Activated CD4-positive, alpha-beta T cell treated with anti-CD3 and anti-CD28 coated beads, Interleukin-2, amount 50 U/mL, for 48 hours (primary cell): ENCODE data around the gene ALPK1.
"Not testable (repeated sequence)": the region's sequence is repeated elsewhere in the genome, so short reads cannot be mapped to it uniquely, and the experiment has no call there.

Experiments
- DNase-seq, 2 experiments: peaks; one replicate each; pipeline ENCODE4 v3.0.0-alpha.2; 2020

ALPK1 gene

DNA sequence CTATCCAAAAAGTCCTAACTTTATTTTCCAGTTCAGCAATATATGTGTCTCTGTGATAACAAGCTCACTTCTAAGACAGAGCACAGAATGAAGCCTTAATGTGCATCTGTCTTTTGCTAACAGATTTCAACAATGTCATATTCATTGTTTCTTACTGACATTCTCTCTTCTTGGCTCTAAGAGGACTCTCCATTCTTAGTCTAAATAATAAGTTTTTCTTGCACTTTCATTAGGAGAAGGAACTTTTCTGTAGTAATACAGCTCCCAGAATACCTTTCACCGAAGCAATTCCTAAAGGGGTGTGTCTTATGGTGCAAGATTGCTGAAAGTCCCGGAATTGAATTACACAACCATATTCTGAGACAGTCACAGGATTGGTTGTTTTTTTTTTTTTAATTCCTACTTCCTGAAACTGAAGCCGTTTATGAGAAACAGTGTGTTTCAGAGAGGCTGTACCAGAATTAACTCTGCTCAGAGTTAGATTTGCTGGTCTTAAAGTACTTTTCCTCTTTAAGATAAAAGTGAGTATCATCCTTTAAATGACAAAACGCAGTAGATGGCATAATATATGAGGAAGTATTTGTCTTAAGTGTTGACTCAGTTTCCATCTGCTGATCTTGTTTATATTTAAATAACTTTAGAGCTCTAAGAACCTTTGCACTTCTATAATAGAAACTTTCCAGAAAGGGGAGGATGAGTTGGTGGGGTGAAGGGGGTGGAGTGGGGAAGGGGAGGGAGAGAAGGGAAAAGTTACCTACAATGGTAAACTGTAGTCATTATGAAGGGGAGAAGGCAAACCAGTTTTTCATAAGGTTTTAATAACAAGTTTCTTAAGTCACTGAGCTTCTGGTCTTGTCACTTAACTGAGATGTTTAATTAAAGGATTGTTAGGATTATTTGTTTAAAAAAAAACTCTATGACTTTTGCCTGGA lies at the start of gene ALPK1:
ALPK1 (plus strand) TSS at position 421 of the 932 bp plus-strand sequence.
- DNase-seq = no peak

DNA sequence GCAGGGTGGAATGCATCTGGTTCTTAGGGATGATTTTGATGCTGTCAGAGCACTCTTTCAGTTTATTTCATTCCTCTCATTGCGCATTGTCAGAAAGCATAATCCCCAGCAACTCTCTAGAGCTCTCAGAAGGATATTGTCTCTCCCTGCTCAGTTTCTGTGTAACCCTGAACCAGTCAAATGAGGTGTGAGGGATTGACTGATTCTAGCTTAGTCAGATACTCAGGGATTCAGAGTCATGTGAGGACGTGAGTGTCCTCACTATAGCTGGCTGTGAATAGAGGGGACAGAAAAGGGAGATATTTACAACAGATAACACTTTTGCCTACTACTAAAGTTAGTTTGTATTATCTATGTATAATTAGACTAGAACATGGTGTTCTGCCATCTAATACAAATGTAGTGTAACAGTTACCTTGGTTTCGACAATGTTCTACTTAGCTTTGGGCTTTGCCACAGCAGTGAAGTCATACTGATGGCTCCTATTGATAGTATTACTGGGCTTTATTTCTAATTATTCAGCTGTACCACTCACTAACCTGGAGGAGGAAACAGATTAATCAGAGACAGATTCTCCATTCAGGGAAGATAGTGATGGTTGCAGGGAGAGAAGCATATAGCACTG lies 46.0 kb upstream of the ALPK1 start:
- DNase-seq = no peak

DNA sequence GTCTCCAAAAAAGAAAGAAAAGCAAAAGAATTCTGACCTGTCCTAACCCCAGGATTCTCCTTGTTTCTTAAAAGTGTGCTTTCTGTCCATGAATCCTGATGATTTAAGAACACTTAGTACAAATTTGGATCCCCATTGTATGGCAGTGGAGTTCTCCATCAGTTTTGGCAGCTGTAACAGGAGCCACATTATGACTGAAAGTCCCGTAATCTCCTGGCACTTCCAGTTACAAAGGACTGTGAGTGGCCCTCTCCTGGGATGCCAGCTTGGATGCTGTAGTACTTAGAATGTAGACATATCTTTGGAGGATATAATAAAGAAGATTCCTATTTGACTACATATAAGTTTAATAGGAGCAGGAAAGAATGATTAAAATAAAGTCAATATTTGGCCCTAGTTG lies 44.9 kb upstream of the ALPK1 start:
- no peak for DNase-seq

DNA sequence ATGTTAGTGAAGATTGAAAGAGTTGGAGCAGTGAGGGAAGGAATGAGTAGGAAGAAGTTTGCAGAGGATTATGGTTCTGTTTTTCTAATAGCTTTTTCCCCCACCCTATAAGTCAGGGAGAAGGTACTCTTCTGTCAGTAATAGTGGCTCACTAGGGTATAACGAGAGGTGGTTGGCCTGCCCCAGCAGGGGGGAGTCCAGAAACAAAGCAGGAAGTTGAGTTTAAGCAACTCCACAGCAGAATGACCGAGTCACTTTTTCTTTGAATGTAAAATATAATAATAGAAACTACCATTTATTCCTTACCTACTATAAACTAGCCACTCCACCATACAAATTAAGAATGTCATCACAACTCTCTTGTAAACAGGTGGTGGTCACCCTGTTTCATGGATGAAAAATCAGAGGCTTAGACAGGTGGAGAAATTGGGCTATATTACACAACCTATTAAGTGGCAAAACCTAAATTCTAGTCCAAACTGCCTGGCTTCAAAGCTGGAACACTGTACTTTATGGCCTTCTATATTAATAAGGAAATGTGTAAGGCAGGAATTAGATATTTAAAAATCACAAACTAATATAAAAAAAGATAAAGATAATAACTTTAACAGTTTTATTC lies 43.7 kb upstream of the ALPK1 start:
- no peak for DNase-seq

DNA sequence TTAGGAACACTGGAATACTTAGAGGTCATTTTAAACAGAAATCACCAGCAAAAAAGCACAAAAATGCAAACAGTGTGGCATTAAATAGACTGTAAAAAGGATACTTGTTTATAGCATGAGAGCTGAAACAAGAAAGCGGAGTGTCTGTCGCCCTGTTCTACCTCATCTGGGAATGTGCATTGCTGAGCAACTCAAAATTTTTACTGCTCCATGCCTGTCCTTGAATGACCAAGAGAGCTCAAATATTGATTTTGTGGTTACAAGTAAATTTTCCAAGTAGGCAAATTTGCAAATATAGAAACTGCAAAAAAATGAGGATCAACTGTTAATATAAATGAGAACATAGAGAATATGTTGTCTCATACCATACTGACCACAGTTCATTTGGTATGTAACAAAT lies 40.1 kb upstream of the ALPK1 start:
- DNase-seq = no peak

DNA sequence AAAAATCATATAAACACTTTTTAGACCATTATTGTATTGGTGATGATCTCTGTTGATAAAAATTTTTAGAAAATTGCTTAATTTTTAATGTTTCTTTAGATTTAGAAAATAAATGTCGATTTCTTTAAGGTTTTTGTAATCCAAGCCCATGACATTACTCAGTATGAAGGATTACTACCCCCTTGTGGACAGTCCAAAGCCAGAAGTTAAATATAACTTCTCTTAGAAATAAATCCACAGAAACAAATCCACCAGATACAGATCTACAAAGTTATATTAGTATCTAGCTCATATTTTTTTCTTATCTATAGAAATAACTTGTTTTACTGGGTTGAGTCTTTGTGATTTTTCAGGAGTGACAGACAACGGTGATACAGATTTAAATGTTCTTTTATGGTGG lies 30.3 kb upstream of the ALPK1 start:
- no peak for DNase-seq

DNA sequence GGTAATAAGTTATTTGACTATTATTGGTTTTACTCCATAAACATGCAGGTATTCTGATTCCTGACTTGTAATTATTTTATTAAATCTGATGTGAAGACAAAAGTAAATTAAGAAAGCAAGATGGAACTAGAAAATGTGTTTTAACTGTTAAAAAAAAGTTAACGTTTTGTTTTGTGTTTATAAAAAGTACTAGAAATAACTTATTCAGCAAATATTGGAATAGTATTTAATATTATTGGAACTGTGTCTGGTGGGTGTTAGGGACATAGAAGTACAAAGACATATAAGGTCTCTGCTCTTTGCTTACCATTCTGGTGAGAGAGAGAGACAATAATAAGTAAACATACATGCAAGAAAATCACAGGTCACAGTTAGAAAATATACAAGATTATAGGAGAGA lies 27.1 kb upstream of the ALPK1 start:
- no peak for DNase-seq

DNA sequence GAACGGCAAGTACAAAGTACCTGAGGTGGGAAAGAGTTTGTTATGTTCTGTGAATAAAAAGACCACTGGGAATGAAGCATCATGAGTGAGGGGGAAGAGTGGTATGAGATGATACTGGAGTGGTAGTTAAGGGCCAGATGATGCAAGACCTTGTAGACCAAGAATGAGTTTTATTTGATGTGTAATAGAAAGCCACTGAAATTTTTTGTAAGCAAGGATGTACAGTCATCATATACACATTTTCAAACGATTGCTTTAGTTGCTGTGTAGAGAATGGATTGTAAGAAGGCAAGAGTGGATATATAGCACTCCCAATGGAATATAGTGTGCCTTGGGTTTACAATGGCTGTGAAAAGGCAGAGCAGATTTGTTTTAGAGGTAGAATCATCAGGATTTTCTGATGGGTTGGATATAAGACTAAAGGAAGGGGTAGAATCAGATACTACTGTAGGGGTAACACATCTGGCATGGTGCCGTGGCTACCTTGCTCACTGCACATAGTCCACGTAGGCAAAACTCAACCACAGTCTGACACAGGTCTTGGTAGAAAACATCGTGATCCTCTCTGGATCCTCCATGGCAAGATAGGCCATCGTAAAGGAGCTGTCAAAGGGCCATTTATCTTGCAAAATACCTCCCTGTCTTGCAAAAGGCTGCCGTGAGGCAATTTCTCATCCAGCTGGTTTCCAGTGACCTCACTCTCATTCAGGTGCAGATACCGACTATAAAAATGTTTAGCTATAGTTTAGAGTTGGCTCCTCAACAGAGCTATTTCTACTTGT lies 26.3 kb upstream of the ALPK1 start:
- DNase-seq = no peak

DNA sequence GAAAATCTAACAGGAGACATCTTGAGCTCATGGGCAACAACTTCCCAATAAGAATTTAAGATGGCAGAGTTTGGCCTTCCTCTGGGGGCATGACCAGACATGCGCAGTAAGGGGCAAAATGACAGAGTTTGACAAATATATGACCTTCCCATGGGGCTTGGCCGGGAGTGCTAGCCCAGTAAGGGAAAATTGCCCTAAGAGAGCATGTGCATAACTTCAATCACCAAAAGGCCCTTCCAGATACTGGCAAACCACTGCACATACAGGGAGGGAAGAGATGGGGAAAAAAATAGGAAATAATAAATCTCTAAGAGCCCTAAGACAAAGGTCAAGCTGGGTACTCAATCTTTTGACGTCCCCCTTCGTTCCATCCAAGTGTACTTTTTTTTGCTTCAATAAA lies 24.9 kb upstream of the ALPK1 start:
- DNase-seq = no peak

DNA sequence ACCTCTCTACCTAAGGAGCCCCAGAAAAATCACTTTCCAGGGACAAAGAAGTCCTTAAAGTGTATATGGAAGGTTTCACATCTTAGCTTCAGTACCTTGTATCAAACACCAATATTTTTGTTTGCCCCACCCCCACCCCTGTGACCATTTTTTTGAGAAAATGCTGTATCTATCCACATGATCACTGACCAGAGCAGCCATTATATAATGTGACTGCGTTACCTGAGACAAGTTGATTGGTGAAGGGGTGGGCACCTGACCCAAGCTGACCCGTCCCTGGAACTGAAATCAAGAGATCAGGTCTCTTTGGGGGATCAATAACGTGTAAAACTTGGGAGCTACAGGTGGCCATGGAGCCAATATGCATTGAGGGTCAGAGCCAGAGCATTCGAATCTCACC lies 22.2 kb upstream of the ALPK1 start:
- no peak for DNase-seq

DNA sequence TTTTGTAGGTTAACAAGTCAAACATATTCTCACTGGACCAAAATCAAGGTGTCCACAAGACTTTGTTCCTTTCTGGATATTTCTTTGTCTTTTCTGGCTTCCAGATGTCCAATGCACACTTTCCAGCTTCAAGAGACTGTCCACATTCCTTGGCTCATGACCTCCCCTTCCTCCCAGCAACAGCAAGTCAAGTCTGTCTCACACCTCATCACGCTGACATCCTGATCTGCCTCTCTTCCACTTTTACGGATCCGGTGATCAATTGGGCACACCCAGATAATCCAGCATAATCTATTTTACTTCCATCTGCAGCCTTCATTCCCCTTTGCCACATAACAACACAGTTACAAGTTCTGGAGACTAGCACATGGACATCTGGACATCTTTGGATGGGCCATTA lies 21.1 kb upstream of the ALPK1 start:
- DNase-seq = no peak

DNA sequence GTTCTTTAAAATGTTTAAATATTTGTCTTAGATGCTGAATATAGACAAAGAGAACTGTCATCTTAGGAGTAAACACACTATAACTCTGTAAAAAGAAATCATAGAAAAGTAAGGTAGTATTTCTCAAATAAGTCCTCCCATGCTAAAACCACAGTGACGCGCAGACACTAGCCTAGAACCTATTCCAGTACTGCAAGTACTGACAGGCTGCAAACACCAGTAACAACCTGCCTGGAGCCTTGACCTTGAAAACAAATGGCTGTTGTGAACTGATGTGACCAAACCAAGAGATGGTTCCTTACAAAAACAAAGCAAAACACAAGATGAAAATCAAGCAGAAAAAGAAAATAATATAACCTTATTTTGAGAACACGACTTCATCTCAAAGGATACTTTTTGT lies 19.9 kb upstream of the ALPK1 start:
- no peak for DNase-seq

DNA sequence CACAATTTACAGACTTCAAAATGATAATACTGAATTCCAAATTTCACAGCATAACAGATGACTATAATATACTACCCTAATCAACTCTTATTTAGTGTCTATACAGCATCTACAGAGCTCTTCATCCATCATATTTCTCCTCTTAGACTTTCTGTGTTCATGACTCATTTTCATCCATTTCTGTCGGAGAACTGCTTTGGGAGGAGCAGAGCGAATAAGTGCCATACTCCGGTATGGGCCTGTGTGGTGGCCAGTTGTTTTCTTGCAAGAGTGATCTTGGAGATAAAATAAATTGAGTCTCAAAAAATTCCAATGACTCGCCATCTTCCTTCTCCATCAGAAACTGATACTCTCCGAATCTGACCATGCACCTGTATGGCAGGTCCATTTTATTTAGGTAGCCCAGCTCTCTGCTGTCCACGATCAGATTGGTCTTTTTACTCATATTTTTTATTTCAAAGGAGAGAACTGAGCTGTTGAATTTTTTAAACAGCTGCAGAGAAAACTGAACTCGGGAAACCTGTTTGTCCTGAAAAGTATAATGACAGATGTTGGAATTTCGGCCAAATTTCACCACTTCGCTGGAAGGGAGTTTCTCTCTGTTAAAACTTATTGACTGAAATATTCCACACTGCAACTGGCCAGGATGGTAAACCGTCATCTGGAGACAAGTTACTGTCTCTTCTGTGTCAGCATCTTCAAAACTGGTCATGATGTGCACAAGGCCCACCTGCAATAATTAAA lies 19.3 kb upstream of the ALPK1 start:
- DNase-seq = no peak

DNA sequence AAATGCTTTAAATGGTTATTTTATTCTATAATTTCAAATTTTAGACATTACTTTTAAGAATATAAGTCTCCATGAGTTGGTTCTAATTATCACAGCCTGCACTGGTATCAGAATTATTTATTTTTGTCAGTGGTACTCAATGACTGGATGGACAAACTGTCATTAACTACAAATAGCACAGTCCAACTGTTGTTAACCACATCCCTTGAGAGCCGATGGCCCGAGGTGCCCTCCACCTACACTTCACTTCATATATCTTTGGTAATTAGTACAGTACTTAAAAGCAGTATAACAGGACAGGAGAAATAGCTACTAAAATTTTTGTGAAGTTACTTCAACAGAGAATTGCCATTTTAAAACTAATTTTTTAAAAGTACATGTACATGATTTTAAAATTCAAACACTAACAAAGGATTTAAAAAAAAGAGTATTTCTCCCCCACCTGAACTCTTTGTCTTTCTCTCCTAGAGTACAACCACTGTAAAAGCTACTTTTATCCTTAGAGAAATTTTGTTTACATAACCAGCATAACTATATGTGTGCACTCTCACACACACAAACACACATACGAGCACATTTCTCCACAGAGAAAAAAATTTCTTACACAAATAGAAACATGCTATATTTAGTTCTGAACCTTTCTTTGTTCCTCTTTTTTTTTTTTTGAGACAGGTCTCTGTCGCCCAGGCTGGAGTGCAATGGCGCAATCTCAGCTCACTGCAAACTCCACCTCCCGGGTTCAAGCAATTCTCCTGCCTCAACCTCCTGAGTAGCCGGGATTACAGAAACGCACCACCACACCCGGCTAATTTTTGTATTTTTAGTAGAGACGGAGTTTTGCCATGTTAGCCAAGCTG lies 17.9 kb upstream of the ALPK1 start:
- no peak for DNase-seq

DNA sequence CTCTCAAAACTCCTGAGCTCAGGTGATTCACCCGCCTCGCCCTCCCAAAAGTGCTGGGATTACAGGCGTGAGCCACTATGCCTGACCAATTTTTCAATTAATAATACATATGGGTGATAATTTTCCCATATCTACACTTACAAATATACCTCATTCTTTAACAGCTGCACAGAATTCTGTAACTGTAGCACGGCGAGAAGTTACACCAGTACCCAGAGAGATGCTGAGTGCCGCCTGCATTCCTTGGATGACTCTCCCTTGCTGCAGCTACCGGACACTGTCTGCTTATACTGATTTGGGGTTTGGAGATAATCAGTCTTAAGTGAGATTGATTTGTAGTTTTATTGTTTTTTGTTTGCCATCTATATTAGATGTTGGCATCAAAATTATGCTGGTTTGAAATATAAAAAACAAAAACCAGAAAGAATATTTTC lies 17.3 kb upstream of the ALPK1 start:
- no peak for DNase-seq

DNA sequence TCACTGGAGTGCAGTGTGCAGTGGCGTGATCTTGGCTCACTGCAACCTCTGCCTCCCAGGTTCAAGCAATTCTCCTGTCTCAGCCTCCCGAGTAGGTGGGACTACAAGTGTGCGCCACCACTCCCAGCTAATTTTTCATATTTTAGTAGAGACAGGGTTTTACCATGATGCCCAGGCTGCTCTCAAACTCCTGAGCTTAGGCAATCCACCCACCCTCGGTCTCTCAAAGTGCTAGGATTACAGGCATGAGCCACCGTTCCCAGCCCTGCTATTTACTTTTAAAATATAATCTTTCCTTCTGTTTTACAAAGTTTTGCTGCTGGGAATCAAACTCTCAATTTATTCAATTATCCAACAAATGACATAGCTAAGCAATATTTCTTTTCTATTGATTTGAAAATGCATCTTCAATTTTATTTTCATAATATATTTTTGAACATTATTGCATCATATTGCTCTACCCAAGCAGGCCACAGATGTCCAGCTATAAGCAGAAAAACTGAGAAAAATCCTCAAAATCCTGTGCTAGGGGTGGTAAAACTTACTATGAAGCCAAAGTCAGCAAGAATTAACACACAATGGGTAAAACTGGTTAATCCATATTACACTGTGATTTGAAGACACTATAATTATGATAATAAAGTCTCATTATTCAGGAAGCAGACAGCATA lies 16.6 kb upstream of the ALPK1 start:
- no peak for DNase-seq

DNA sequence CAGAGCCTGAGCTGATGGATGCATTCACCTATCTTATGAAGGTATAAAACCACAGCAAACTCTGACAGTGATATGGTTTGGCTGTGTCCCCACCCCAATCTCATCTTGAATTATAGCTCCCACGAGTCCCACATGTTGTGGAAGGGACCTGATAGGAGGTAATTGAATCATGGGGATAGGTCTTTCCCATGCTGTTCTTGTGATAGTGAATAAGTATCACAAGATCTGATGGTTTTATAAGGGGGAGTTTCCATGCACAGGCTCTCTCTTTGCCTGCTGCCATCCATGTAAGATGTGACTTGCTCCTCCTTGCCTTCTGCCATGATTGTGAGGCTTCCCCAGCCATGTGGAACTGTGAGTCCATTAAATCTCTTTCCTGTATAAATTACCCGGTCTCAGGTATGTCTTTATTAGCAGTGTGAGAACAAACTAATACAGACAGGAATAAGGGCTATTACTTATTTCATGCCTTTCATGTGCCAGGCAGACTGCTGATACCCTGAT lies 15.2 kb upstream of the ALPK1 start:
- DNase-seq = not testable (repeated sequence)

DNA sequence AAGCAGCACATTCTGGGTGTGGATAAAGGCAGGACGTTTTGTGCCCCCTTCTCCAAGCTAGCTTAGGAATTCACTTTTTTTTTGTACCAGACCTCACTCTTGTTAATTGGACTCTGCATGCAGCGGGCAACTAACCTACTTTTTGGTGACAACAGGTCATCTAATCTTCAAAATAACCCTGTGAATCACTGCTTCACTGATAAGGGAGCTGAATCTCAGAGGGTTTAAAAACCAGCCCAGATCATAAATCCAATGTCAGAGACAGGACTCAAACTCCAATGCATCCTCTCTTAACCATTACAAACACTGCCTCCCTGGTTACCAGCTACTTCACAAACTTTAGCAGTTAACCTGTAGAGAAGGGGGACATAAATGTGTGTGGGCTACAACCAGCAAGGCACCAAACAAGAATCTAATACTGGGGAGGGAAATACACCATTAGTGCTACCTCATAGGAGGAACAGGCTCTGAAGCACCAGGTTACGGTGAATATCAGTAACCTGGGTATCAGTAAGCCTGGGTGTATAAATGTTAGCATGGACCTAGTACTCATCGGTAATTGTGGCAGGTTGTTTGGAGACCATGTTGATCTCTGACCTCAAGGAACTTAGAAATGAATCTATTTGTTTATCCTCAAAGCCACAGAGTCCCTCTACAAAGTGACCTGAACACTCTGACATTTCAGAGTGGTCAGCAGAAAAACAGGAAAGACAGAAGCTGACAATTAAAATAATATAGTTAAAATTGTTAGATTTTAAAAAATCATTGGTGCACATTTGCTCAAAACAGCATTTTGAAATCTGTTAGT lies 14.1 kb upstream of the ALPK1 start:
- no peak for DNase-seq

DNA sequence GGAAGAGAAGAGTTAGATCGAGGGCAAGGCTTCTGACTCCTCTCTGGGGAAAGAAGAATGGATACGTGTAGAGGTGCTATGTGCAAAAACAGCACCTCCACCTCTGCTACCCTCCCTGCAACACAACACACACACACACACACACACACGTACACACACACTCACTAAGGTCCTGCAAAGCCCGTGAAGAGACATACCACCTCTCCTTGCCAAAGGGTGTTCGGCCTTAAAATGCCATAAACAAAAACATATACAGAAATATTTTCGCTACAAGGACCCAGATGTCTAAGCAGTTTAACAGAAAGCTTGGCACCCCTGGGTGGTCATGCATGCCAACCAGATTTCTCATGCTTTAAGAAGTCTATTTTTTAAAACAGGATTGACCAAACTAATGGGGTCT lies 13.0 kb upstream of the ALPK1 start:
- no peak for DNase-seq
